HG02678 (cell line): Measurements from ENCODE around the gene SPDYE4.

Source experiments
- ATAC-seq: cut with Tn5 transposase; IDR thresholded peaks from one replicate; pipeline ENCODE4 v1.9.1; 2021; ENCODE audit warnings: mild to moderate bottlenecking, moderate library complexity; ENCODE audit not compliant: unreplicated experiment

Gene SPDYE4

DNA sequence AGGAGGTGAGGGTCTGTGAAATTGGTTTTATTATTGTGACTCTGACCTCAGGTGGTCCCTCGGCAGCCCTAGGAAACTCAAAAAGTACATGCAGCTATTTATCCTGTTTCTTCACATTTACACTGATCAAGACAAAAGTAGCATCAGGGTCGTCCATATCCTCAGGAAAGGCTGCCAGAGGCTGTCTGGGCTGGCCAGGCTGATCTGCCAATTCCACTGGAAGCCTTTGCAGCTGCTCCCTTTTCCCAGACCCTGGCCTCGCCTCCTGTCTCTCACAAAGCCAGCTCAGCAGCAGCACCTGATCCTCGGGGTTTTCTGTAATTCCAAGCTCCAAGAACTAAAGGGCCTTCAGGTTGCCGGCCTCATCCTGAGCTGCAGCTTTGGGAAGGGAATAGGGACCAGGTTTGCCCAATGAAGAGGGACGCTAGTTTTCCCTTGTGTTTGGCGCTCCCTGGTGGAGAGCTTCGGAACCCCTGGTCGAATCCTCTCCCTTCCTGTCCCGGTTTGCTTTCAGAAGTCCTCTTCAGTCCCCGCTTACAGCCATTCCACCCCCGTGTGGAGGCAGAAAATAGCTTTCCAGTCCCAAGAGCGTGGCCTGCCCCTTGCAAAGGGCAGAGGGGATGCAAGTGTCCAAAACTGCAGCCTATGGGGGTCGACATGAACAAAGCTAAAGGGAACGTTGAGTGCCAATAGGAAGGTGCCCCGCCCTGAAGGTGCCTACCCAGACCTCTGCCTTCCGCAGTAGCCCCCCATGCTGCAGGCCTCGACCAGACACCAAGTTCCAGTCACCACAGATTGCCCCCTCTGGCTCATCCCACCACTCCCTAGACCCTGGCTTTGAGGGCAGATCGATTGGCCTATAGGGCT, 27.4 kb upstream of the SPDYE4 start:
- ATAC-seq, result no peak

DNA sequence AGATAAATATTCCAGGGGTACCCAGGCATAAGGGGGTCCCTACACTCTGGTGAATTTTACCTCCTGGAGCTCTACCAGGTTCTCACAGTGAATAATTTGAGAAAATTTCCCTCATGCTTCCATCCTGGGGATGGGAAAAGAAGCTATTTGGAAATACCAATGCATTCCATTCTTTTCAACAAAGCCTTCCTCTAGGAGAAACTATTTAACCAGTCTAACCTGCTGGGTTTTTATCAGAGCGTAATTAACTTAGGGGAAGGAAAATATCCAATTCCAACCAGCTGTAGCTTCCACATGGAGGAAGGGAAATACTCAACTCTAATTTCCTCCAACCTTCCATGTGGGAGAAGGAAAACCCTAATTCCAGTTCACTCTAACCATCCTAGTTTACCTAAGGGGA, 23.8 kb upstream of the SPDYE4 start:
- ATAC-seq, result no peak

DNA sequence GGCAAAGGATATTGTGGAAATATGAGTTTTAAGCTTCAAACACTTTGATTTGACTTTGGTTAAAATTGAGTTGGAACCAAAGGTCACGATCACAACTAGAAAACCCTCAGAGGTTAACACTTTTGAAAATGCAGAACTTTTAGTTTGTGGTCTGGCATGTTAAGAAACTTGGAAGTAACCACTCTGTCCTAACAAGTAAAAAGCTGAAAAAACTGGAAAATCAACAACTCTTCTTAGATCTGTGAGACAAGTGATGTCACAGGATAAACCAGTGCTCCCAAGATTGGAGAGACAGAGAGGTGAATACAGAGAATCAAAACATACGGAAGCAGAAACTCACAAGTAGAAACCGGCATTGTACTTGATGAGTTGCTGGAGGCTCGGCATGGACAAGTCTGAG, 23.4 kb upstream of the SPDYE4 start:
- ATAC-seq, result no peak

DNA sequence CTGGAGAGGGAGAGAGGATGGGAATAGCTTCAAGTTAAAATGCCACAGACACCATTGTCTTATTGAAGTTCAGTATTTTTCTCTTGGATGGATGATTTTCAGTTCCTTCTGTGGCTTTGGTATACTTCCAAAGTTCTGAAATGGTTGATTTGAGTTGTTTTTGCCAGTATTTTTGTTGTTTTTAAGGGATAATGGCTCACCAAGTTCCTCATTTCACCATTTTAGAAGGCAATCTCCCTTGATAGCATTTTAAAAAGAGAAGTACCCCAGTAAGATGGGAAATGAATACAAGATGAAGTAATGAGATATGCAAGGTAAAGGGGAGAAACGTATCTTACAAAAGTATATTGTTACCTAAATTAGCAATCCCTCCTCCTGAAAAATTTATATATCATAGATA, 18.5 kb upstream of the SPDYE4 start:
- no peak for ATAC-seq

DNA sequence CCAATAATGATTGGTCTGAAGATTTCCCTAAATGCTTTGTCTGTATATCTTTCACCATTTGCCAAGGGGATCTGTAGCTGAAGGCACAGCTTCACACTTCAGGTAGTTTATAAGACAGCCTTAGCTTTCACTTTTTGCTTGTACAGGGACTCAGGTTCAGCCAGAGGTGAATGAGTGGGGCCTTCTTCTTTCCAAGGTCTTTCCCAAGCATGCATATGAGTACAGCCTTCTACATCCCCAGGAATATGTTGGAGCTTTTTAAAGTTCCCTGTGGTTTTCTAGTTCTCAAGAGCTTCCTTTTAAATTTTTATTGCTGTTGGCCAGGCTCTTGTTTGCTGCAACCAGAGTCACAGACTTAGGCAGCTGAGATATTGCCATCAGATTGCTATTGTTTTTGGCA, 17.9 kb upstream of the SPDYE4 start:
- ATAC-seq, result no peak

DNA sequence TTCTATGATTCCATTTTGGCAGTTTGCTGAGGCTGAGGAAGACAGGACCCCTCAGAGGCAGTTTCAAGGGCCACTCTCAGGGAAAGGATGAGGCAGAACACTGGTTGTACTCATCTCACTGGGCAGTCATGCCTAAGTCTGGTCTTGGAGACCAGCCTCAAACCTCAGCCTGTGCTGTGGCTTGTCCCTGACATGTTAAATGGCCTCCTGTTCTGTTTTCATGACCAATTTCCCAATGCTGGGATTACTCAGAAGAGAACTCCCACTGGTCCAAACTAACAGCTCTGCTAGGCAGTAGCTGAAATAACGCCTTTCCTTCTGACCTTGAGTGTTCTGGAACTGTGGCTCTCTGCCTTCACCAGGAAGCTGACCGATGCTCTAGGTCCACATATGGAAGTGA, 8.4 kb upstream of the SPDYE4 start:
- ATAC-seq, result no peak

DNA sequence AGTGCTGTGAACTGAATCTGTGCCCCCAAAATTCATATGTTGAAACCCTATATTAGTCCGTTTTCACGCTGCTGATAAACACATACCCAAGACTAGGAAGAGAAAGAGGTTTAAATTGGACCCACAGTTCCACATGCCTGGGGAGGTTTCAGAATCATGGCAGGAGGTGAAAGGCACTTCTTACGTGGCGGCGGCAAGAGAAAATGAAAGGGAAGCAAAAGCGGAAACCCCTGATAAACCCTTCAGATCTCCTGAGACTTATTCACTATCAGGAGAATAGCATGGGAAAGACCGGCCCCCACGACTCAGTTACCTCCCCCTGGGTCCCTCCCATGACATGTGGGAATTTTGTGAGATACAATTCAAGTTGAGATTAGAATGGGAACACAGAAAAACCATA, 3.7 kb upstream of the SPDYE4 start:
- ATAC-seq, result no peak

DNA sequence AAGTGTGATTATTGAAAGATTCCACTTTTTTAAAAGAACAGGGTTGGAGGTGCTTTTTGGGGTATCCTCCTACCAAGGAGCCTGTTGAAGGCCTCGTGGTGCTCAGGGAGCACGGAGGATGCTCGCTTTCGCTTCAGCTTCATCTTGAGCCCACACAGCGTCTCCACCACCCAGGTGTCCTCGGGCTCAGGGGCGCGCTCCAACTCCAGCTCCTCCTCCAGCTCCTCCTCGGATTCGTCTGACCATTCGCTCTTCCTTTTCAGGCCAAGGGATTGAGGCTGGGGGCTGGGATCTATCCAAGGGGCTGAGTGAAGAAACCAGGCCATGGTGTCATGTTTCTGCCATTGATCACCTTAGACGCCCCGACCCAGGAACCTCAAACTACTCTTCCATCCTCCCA, 1.2 kb downstream of the SPDYE4 start:
- ATAC-seq, result no peak

DNA sequence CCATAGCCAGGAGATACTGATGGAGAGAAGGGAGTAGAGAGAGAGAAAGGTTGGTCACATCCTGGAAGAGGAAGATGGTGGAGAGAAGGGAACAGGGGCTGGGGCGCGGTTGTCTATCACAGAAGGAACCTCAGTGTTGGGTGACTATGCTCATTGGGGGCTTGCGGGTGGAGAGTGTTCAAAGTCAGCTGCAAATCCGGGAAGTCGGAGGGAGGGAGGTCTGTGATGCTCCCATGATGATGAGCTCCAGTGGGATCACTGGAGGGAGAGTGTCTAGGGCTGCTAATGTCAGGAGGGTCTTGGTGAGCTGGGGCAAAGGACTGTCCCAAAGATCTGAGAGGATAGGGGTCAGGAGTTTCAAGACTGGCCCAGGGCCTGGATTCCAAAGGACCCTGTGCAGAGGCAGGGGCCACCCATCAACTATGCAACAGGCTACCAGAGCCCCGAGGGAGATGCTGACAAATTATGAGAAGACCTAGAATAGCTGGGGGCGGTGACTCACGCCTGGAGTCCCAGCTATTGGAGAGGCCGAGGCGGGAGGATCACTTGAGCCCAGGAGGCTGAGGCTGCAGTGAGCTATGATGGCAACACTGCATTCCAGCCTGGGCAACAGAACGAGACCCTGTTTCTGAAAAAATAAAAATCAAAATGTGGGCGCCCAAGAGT, 2.6 kb downstream of the SPDYE4 start:
- ATAC-seq, result no peak

DNA sequence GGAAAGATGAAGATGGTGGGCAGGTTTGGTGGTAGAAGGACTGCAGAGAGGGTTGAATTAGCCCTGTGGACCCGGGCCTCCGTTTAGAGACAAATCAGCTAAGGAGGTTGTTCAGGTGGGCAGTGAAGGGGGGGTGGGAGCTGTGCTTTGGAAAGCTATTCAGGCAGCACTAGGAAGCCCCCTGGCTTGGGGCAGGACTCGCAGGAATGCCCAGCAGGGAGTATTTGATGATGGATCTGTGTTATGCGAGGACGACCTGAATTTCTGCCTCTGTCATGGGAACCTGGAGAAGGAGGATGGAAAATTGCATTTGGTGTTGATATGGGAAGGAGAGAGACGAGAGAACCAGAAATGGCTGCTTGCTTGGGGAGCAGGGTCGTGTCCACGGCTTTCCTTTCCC, 3.5 kb downstream of the SPDYE4 start:
- ATAC-seq, result no peak

DNA sequence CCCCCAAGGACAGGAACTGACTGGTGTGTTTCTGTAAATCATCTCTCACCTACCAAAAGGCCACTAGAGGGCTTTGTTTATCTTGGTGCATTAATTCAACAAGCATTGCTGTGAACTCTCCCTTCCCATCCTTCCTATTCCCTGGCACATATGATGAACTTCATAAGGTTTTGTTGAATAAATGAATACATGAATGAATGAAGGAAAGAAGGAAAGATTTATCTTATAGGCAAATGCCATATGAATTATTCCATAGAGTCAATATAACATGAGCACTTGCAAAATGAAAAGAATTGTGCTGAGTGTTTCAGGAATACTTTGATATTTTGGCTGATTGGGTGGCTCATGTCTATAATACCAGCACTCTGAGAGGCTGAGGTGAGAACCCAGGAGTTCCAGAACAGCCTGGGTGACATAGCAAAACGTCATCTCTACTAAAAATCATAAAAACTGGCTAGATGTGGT, 4.3 kb downstream of the SPDYE4 start:
- ATAC-seq, result no peak

DNA sequence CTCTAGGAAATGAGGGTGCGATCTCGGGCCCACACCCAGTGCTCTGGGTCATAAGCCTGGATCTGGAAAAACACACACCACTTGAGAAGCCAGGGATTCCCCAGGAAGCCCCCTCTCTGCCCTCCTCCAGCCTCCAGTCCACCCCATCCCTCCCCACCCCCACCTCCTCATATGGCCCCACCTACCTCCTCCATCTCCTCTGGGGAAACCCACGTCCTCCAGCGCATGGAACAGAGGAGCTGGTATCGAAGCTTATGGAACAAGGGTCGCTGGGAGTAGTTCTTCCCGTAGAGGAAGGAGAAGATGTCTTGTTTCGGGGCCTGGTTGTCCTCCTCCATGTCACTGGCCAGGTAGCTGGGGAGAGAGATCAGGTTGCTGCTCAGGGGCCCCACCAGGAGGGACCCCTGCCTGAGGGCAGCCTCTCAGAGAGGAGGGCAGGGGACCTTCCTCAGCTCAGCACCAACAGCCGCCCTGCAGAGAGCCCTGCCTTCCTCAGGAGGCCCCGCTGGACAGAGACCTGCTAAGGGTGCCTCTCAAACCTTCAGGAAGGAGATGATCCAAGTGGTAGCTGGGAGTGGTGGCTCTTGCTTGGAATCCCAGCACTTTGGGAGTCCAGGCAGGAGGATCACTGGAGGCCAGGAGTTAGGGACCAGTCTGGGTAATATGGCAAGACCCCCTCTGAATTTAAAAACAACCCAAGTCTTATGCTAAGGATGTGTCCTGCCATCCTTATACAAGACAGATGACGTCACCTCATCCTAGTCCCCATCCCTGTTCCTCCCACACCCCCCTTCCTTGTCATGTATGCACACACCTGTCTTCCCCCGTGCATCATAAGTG, 5.0 kb downstream of the SPDYE4 start:
- ATAC-seq, result no peak

DNA sequence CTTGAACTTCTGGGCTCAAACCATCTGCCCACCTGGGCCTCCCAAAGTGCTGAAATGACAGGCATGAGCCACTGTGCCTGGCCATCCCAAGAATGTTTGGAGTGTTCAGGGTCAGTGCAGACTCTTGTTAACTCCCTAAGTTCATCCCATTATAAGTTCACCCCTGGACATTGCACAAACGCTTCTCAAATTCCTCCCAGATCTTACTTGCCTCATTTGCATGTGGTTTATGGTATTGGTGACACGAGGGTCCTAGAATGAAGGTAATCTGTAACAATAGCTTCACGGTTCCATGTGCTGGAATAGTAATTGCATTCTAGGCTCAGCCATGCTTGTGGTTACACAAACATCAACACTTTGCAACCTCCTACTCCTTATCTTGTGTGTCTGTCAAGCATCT, 8.7 kb downstream of the SPDYE4 start:
- ATAC-seq, result no peak

DNA sequence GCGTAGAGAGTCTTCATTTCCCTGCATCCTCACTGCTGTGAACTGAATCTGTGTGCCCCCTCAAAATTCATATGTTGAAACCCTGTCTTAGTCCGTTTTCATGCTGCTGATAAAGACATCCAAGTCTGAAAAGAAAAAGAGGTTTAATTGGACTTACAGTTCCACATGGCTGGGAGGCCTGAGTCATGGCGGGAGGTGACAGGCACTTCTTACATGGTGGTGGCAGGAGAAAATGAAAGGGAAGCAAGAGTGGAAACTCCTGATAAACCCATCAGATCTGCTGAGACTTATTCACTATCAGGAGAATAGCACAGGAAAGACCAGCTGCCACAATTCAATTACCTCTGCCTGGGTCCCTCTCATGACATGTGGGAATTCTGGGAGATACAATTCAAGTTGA, 10.6 kb downstream of the SPDYE4 start:
- ATAC-seq, result no peak

DNA sequence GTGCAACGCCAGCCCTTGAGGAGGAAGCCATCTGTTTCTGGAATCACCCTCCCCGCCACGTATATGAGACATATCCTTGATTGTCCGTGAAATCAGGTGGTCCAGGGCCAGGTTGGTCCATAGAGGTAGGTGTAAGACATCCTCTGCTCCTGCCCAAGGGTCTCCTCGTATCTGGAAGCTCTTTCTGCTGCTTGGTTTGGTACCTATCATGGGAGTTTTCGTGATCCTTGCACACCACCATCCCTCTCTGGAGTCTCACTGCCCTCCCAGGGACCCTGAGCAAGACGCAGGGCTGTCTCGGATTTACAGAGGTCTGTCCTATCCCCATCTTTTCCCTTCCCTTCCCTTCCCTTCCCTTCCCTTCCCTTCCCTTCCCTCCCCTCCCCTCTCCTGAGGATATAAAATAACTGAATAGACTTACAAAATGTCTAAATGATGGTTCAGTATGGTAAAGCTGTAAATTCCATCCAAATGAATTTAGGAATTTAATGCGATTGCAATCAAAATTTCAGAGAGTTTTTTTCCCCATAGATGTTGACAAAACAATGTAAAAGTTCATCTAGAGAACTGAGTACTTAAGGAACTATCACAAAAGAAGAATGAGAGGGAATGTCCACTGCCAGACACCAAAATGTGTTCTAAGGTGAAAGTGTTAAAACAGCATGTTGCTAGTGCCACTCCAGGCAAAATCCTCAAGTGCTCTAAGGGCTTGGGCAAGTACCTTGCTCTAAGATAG, 11.7 kb downstream of the SPDYE4 start:
- ATAC-seq, result no peak

DNA sequence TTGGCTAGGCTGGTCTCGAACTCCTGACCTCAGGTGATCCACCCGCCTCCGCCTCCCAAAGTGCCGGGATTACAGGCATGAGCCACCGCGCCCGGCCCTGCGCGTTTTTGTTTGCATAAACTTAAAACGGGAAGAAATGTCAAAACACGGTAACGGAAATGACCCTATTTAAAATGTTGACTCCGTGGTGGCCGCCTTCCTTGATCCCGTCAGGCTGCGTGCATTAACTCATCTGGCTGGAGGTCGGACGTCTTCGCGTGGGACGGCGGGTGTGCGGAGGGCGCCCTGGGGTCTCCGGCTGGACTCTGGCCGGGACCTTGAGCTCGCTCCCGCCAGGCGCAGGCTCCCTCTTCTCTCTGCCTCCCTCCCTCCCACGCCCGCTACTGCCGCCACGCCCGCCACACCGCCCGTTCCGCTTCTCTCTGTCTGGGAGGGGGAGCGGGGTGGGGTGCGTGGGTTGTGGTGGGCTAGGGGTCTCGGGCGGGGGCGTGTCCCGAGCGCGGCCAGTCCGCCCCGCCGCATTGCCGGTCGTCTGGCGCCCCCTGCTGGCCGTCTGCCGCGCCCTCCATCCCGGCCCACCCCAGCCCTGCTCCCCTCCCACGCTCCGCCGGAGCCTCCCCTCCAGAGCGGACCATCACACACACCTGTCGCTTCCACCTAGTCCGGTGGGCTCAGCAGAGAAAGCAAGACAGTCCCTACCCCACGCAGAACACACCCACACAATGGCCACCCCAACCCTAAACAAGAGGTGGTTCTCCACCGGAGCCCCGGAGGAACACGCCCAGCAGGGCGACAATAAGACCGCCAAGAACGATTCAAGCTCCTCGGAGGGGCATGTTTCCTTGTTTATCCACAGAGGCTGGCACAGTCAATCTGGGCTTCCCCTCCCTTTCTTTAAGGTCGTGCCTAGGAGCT, 12.5 kb downstream of the SPDYE4 start:
- ATAC-seq, result peak; percentile 76

DNA sequence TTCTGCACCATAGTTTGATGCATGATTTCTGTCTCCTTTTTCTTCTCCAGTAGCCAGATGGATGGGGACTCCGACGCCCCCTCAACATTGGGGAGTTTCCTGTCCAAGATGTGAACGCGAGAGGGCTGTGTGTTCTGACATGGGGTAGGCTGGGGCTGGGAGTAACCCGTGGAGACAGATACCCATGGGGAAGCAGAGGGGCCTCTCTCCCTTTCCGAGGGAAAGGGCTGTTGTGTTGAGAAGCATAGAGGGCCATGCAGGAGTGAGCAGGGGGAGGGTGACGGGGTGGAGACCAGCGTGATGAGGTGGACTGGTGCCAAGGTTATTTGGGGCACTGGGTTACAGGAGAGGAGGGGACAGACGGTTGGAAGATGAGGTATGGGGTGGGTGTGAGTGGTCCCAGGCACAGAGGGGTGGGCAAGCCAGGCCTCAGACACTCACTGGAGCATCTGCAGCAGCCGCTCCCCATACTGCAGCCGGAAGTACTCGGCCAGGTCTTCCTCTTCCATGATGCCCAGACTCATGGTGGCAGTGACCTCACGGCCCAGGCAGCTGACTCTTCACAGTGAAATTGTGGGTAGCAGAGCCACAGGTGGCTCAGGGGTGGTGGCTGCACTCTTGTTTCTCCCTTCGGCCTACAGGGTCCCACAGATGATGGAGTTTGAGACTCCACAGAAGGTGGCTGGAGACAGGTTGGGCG, 14.1 kb downstream of the SPDYE4 start:
- ATAC-seq, result no peak

DNA sequence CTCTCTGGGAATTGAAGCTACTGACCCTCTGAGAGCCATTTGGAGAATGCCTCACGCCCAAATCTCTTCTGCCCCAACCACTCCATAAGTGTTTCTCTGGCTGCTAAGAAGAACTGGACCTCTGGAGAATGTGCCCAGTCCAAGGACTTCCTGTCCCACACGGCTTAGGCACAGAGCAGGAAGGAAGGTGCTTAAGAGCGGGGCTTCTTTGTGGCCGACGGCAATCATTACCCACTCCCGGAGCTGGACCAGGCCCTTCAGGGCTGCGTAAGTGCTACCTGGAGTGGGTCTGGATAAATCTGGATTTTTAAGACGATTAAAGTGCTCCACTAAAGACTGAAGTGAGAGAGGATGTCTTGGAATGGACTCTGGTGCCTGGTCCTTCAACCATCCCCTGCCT, 15.5 kb downstream of the SPDYE4 start:
- no peak for ATAC-seq

DNA sequence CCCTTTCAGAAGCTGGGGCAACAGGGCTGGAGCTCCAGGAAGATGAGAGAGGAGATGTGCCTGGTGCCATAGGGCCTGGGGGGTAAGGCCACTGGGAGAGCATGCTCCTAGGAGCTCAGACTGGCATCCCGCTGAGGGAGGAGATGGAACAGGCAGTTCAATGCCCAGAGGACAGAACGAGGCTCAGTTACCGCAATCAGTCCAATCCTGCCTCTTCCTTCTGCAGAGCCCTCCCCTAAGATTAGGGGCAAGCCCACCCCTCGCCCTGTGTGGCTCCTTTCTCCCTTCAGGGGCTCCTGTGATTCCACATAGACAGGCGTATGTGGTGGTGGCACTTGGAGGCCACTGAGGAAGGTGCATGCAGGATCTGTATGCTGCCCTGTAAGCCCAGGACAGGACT, 16.1 kb downstream of the SPDYE4 start:
- ATAC-seq, result no peak
